Neural progenitor cell (in vitro differentiated cells): ENCODE results near the gene PRKAG2. TPM values are rescaled to one million over a fixed set of nuclear protein-coding genes. Genes with fewer than 3 reads are reported as not detected.

ENCODE experiments used
- DNase-seq: peaks from one replicate; pipeline ENCODE4 v3.0.0-alpha.2; 2016; ENCODE audit warnings: low spot score
- H2AFZ ChIP-seq: fragments of 200-600 bp; sonication (generic); replicated peaks from 2 replicates; pipeline ENCODE4 v1.6.1; 2016; ENCODE audit warnings: antibody characterized with exemption
- H3F3A ChIP-seq: fragments of 200-600 bp; sonication (generic); 2 replicates; pipeline ENCODE4 v1.6.1; 2016; ENCODE audit warnings: antibody characterized with exemption, low read depth
- H3K27ac ChIP-seq: fragments of 200-600 bp; sonication (generic); 2 replicates; pipeline ENCODE4 v1.5.1; 2016; ENCODE audit warnings: mild to moderate bottlenecking
- H3K27me3 ChIP-seq: fragments of 200-600 bp; sonication (generic); 2 replicates; pipeline ENCODE4 v1.6.1; 2016; ENCODE audit warnings: mild to moderate bottlenecking, moderate library complexity
- H3K36me3 ChIP-seq: fragments of 200-600 bp; sonication (generic); 2 replicates; pipeline ENCODE4 v1.5.1; 2016
- H3K4me1 ChIP-seq: fragments of 200-600 bp; sonication (generic); 2 replicates; pipeline ENCODE4 v1.6.1; 2016; ENCODE audit warnings: mixed run types
- H3K4me2 ChIP-seq: fragments of 200-600 bp; sonication (generic); 2 replicates; pipeline ENCODE4 v1.6.1; 2016
- H3K4me3 ChIP-seq: fragments of 200-600 bp; sonication (generic); 2 replicates; pipeline ENCODE4 v1.5.1; 2016
- H3K79me2 ChIP-seq: fragments of 200-600 bp; sonication (generic); 2 replicates; pipeline ENCODE4 v1.6.1; 2016; ENCODE audit warnings: low read depth
- H3K9ac ChIP-seq: fragments of 200-600 bp; sonication (generic); 2 replicates; pipeline ENCODE4 v1.6.1; 2016
- H3K9me3 ChIP-seq: fragments of 200-600 bp; sonication (generic); 2 replicates; pipeline ENCODE4 v1.5.1; 2016; ENCODE audit warnings: low read depth
- H4K20me1 ChIP-seq: fragments of 200-600 bp; sonication (generic); 2 replicates; pipeline ENCODE4 v1.6.1; 2016; ENCODE audit warnings: low read depth
- H3K27ac Mint-ChIP-seq: 3 replicates; pipeline ENCODE4 v1.8.0; 2021; ENCODE audit warnings: mixed read lengths
- H3K27me3 Mint-ChIP-seq: 2 replicates; pipeline ENCODE4 v1.8.0; 2022; ENCODE audit warnings: low read depth, mild to moderate bottlenecking, inconsistent platforms, moderate library complexity, mixed read lengths; ENCODE audit not compliant: insufficient read depth
- H3K36me3 Mint-ChIP-seq: 3 replicates; pipeline ENCODE4 v1.8.0; 2021; ENCODE audit warnings: mixed read lengths
- H3K4me1 Mint-ChIP-seq: 3 replicates; pipeline ENCODE4 v1.8.0; 2021; ENCODE audit warnings: mixed read lengths
- H3K4me3 Mint-ChIP-seq: 3 replicates; pipeline ENCODE4 v1.8.0; 2021; ENCODE audit warnings: mild to moderate bottlenecking, moderate library complexity, mixed read lengths
- H3K9me3 Mint-ChIP-seq: 3 replicates; pipeline ENCODE4 v1.8.0; 2020; ENCODE audit warnings: mixed read lengths
- CTCF ChIP-seq: fragments of 200-600 bp; sonication (generic); IDR thresholded peaks from 2 replicates; pipeline ENCODE4 v1.5.1; 2017; ENCODE audit warnings: antibody characterized with exemption, mild to moderate bottlenecking
- EZH2 ChIP-seq: fragments of 200-600 bp; sonication (generic); IDR thresholded peaks from 2 replicates; pipeline ENCODE4 v1.6.1; 2017; ENCODE audit warnings: antibody characterized with exemption, mild to moderate bottlenecking, moderate library complexity
- EZH2phosphoT487 ChIP-seq: fragments of 200-600 bp; sonication (generic); IDR thresholded peaks from 2 replicates; pipeline ENCODE4 v1.6.1; 2017; ENCODE audit warnings: antibody characterized with exemption
- total RNA-seq: library from RNA; depleted of rRNA; stranded (reverse); fragments of >200 nt; gene quantifications from 2 replicates; pipeline ENCODE4 v1.2.3, GENCODE V29; 2015; ENCODE audit warnings: low replicate concordance

PRKAG2 gene
- total RNA-seq, 1 donor from 2014 or later: 11.4 TPM

GRCh38 chr7:151707757-151708156 is 169.2 kb downstream of the PRKAG2 start:
- Histone ChIP-seq H3K9me3 (no peaks in the 10 kb centered on the region), H4K20me1 (no peaks in the 10 kb centered on the region), H2AFZ (no peak overlapping the region), H3K79me2 (no peaks in the 10 kb centered on the region), H3K4me3 (no peak overlapping the region), H3F3A (no peaks in the 10 kb centered on the region), H3K27me3 (peaks cover 7% of the 10 kb centered on the region), H3K4me1 (peaks cover 5% of the 10 kb centered on the region), H3K27ac (no peak overlapping the region), H3K4me2 (no peak overlapping the region), H3K9ac (no peak overlapping the region), H3K36me3 (no peaks in the 10 kb centered on the region)
- Mint-ChIP-seq H3K4me1 (peaks cover 13% of the 10 kb centered on the region), H3K27me3 (peaks cover 6% of the 10 kb centered on the region), H3K9me3 (no peaks in the 10 kb centered on the region), H3K36me3 (no peaks in the 10 kb centered on the region), H3K27ac (no peak overlapping the region), H3K4me3 (no peak overlapping the region)
- TF ChIP-seq CTCF (peak; percentile 23), EZH2phosphoT487 (no peak)
- no peak for DNase-seq

- no peak overlapping the region for H2AFZ ChIP-seq
Measured at GRCh38 chr7:151707105-151707469, 169.8 kb downstream of the PRKAG2 start.

GRCh38 chr7:151706277-151707104 is 170.4 kb downstream of the PRKAG2 start:
- no peaks in the 10 kb centered on the region for H3K79me2 ChIP-seq
- H3K4me1 ChIP-seq: peaks cover 5% of the 10 kb centered on the region
- Mint-ChIP-seq H3K36me3 (no peaks in the 10 kb centered on the region), H3K4me3 (no peak overlapping the region), H3K4me1 (peaks cover 13% of the 10 kb centered on the region), H3K27me3 (peaks cover 8% of the 10 kb centered on the region), H3K9me3 (no peaks in the 10 kb centered on the region), H3K27ac (no peak overlapping the region)
- no peaks in the 10 kb centered on the region for H3F3A ChIP-seq
- no peak overlapping the region for H2AFZ ChIP-seq
- H3K27me3 ChIP-seq: peaks cover 7% of the 10 kb centered on the region
- no peak overlapping the region for H3K4me2 ChIP-seq
- no peak overlapping the region for H3K4me3 ChIP-seq
- no peaks in the 10 kb centered on the region for H4K20me1 ChIP-seq
- H3K27ac ChIP-seq: no peak overlapping the region
- H3K9me3 ChIP-seq: no peaks in the 10 kb centered on the region
- no peak for DNase-seq
- no peaks in the 10 kb centered on the region for H3K36me3 ChIP-seq
- H3K9ac ChIP-seq: no peak overlapping the region
- TF ChIP-seq EZH2phosphoT487 (no peak), CTCF (no peak), EZH2 (no peak)

More at GRCh38 chr7:151707105-151707469, 169.8 kb downstream of the PRKAG2 start:
- Histone ChIP-seq H3K36me3 (no peaks in the 10 kb centered on the region), H3K79me2 (no peaks in the 10 kb centered on the region), H3F3A (no peaks in the 10 kb centered on the region), H4K20me1 (no peaks in the 10 kb centered on the region), H3K4me1 (peaks cover 5% of the 10 kb centered on the region), H3K27me3 (peaks cover 7% of the 10 kb centered on the region), H3K27ac (no peak overlapping the region), H3K4me2 (no peak overlapping the region), H3K9ac (no peak overlapping the region), H3K9me3 (no peaks in the 10 kb centered on the region), H3K4me3 (no peak overlapping the region)
- H3K27me3 Mint-ChIP-seq: peaks cover 6% of the 10 kb centered on the region
- no peak for DNase-seq
- H3K4me3 Mint-ChIP-seq: no peak overlapping the region
- H3K27ac Mint-ChIP-seq: no peak overlapping the region
- H3K9me3 Mint-ChIP-seq: no peaks in the 10 kb centered on the region
- peaks cover 13% of the 10 kb centered on the region for H3K4me1 Mint-ChIP-seq
- no peaks in the 10 kb centered on the region for H3K36me3 Mint-ChIP-seq
- TF ChIP-seq EZH2phosphoT487: no peak
- no peak for TF ChIP-seq CTCF
- no peak for TF ChIP-seq EZH2
